ENCODE results near the gene AHCYL1. TPM values are rescaled to one million over a fixed set of nuclear protein-coding genes. Genes with fewer than 3 reads are reported as not detected.

The AHCYL1 gene
- total and polyA plus RNA-seq, 12 donors = 21.9 to 58.9 (median 47.4) TPM

GRCh38 chr1:109959632-109959973, 25.0 kb upstream of the AHCYL1 start:
- Histone ChIP-seq H3K36me3 (no peaks in the 10 kb centered on the region), H3K27ac (peak overlapping the region in 3 of 10 donors; percentile 11 to 33 (median 12)), H3K4me1 (peaks cover 0 to 38% (median 17%) of the 10 kb centered on the region in 9 donors), H3K9me3 (no peaks in the 10 kb centered on the region), H3K4me3 (no peak overlapping the region), H3K27me3 (no peaks in the 10 kb centered on the region)
- ATAC-seq (no peak), DNase-seq (no peak)
- WGBS, 2 donors = 17 to 31% methylated on average over 1 of the region's 1 CpG
- TF ChIP-seq CTCF (IDR thresholded peaks at IDR 0.05) = no peak
- intact Hi-C loops (cut with DNase I) = no loop called here

- ATAC-seq = peak in 3 of 8 donors; percentile 27 to 57 (median 28)
- intact Hi-C loops (cut with DNase I) = no loop called here
- WGBS, 2 donors = 61 to 66% methylated on average over 7 of the region's 7 CpGs
- no peaks in the 10 kb centered on the region for H3K27me3 ChIP-seq
- H3K36me3 ChIP-seq = no peaks in the 10 kb centered on the region
- no peak for TF ChIP-seq CTCF (IDR thresholded peaks at IDR 0.05)
- peaks cover 0 to 38% (median 17%) of the 10 kb centered on the region in 9 donors for H3K4me1 ChIP-seq
- no peak for DNase-seq
- no peak overlapping the region for H3K4me3 ChIP-seq
- H3K9me3 ChIP-seq = no peaks in the 10 kb centered on the region
- peak overlapping the region in 3 of 10 donors; percentile 11 to 33 (median 12) for H3K27ac ChIP-seq
Observed at GRCh38 chr1:109959974-109960744, 24.4 kb upstream of the AHCYL1 start.

- ATAC-seq = no peak
- Histone ChIP-seq H3K4me1 (peaks cover 0 to 38% (median 17%) of the 10 kb centered on the region in 9 donors), H3K4me3 (no peak overlapping the region), H3K9me3 (peaks cover 0 to 5% (median 0%) of the 10 kb centered on the region in 11 donors), H3K27ac (peak overlapping the region in 1 of 10 donors; percentile 12), H3K36me3 (no peaks in the 10 kb centered on the region), H3K27me3 (no peaks in the 10 kb centered on the region)
- no peak for DNase-seq
- WGBS, 2 donors = 92 to 97% methylated on average over 1 of the region's 1 CpG
- intact Hi-C loops (cut with DNase I) = no loop called here
- no peak for TF ChIP-seq CTCF (IDR thresholded peaks at IDR 0.05)
Observed at GRCh38 chr1:109960745-109961094, 23.8 kb upstream of the AHCYL1 start.

DNA sequence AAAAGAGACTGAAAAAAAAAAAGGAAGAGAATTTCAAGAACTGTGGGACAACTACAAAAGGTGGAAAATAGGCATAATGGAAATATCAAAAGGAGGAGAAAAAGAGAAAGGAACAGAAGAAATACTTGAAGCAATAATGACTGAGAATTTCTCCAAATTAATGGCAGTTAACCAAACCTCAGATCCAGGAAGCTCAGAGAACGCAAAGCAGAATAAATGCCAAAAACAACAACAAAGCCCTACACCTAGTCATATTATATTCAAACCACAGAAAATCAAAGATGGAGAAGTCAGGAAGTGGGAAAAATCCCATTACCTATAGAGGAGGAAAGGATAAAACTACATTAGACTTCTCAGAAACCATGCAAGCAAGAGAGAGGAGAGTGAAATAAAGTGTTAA, 20.7 kb upstream of the AHCYL1 start:
- intact Hi-C loops (cut with DNase I) = no loop called here
- ATAC-seq (no peak), DNase-seq (no peak)
- H3K27ac ChIP-seq = no peak overlapping the region
- peaks cover 0 to 29% (median 14%) of the 10 kb centered on the region in 9 donors for H3K4me1 ChIP-seq
- 65 to 83% methylated on average over 1 of the region's 1 CpG for WGBS, 2 donors
- no peak for TF ChIP-seq CTCF (IDR thresholded peaks at IDR 0.05)
- H3K36me3 ChIP-seq = no peaks in the 10 kb centered on the region
- no peaks in the 10 kb centered on the region for H3K27me3 ChIP-seq
- H3K9me3 ChIP-seq = peaks cover 0 to 6% (median 0%) of the 10 kb centered on the region in 11 donors
- H3K4me3 ChIP-seq = no peak overlapping the region

Measured in heart right ventricle (tissue), 16 donors.